HG03460 (cell line): ENCODE measurements around the gene HNRNPUL2.
A peak's percentile ranks its signal among the peaks of the same experiment; 100 is the strongest.

Source experiments
- ATAC-seq: cut with Tn5 transposase; IDR thresholded peaks from one replicate; pipeline ENCODE4 v1.9.1; 2021; ENCODE audit not compliant: unreplicated experiment

Gene HNRNPUL2

DNA sequence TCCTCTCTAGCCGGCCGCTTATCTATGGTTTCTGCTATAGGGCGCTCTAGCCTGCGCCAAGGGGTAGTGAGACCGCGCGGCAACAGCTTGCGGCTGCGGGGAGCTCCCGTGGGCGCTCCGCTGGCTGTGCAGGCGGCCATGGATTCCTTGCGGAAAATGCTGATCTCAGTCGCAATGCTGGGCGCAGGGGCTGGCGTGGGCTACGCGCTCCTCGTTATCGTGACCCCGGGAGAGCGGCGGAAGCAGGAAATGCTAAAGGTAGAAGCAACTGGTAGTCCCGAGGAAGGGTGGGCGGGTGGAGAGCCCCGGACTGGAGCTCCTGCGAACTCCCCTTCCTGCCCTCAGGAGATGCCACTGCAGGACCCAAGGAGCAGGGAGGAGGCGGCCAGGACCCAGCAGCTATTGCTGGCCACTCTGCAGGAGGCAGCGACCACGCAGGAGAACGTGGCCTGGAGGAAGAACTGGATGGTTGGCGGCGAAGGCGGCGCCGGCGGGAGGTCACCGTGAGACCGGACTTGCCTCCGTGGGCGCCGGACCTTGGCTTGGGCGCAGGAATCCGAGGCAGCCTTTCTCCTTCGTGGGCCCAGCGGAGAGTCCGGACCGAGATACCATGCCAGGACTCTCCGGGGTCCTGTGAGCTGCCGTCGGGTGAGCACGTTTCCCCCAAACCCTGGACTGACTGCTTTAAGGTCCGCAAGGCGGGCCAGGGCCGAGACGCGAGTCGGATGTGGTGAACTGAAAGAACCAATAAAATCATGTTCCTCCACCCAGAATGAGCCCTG is 55.5 kb downstream of the HNRNPUL2 start, which contains the start of the genes LBHD1 and UQCC3:
Gene LBHD1 (minus strand): TSS at position 660 of the 782 bp plus-strand sequence. CDS start 2,236 bp downstream, outside the sequence.
Gene UQCC3 (plus strand): TSS at position 66 of the 782 bp plus-strand sequence. CDS start 73 bp downstream, at position 139.
- peak; percentile 67 for ATAC-seq

DNA sequence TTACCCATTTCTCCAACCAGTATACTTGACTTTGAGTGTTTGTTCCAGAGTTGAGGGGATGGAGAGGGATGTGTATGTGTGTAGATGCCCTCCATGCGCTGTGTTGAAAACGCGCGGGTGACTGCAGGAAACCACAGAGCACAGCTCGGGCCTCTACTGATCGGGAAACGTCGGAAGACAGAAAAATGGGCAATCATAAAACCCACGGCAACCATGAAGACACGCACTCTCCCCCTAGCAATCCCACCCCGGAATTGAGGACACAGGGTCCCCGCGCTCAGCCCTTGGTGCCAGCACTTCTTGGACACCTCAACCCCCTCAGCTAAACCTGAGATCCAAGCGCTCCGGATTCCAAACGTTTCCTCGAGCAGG is 56.0 kb downstream of the HNRNPUL2 start:
- ATAC-seq = peak; percentile 4

DNA sequence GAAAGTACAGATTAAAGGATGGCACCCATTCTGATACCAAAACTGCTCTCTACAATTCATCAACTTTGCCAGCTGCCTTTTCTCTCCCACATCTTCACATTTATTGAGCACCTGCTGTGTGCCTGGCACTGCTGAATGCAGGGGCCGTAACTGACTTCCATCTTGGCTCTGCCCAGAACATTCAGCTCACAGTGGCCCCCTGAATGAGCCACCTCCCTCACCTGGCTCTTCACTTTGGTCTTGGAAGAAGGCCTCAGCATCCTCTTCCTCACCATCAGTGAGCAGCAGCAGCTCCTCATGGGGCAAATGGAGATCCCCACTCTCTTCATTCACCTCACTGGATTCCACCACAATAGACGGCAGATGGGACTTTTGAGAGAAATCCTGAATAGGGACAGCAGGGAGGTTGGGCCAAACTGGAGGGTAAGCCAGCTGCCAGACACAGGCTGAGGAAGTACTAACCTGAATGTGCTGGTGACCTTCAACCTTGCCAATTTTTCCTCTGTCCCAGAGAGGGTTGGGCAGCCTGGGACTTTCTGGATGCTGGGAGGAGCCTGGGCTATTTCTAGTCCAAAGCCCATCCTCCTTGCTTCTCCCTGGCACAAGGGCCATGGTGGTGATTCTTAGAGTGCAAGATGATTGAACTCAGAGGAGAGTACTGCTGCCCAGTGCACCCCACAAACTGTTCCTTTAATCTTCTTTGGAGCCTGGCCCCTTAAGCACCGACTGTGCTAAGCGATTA is 57.7 kb downstream of the HNRNPUL2 start:
- no peak for ATAC-seq

DNA sequence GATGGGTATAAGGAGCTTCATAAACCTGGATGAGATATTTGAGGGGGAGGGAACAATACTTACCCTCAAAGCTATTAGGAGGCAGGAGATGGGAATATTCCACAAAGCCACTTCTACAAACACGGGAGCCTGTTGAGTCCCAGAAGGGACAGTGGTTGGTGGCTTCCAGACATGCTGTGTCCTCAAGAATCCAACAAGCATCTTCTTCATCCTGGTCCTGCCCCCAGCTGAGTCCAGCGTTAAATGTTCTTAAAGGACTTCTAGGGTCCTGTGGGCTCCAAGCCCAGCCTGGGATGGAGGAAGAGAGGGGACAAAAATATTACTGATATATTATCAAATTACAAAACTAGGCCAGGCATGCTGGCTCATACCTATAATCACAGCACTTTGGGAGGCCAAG is 59.8 kb downstream of the HNRNPUL2 start:
- ATAC-seq = no peak

DNA sequence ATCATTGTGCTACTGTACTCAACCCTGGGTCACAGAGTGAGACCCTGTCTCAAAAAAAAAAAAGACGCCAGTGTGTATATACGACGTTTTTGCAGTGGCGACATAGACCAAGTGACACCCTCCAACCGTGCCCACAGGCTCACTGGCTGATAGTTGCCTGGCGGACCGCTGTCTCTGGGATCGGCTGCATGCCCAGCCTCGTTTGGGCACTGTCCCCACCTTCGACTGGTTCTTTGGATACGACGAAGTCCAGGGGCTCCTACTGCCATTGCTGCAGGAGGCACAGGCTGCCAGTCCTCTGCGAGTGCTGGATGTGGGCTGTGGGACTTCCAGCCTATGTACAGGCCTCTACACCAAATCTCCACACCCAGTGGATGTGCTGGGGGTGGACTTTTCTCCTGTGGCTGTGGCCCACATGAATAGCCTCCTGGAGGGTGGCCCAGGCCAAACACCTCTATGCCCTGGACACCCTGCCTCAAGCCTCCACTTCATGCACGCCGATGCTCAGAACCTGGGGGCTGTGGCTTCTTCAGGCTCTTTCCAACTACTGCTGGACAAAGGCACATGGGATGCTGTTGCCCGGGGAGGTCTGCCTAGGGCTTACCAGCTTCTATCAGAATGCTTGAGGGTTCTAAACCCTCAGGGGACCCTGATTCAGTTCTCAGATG is 60.9 kb downstream of the HNRNPUL2 start:
- ATAC-seq = no peak

DNA sequence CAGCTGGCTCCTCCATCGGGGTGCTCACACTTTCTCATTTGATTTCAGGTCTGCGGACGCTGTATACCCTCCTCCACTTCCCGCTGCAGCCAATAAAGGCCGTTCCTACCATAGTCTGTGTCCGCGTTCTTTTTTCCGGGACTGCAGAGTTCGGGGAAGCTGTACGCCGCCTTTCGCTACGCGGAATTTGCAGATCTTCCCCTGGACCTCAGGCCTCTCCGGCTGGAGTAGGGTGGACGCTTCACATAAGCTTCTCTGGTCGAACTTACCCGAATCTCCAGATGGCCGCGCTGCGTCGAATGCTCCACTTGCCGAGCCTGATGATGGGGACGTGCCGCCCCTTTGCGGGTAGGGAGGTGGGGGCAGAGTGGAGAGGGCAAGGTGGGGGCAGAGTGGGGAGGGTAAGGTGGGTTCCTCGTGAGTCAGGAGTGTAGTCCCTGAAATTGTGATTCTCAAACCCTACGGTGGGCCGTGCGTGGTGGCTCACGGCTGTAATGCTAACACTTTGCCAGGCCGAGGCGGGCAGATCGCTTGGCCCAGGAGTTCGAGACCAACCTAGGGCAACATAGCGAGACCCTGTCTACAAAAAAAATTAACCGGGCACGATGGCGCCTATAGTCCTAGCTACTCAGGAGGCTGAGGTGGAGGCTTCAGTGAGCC is 61.5 kb downstream of the HNRNPUL2 start:
- ATAC-seq = peak; percentile 13

DNA sequence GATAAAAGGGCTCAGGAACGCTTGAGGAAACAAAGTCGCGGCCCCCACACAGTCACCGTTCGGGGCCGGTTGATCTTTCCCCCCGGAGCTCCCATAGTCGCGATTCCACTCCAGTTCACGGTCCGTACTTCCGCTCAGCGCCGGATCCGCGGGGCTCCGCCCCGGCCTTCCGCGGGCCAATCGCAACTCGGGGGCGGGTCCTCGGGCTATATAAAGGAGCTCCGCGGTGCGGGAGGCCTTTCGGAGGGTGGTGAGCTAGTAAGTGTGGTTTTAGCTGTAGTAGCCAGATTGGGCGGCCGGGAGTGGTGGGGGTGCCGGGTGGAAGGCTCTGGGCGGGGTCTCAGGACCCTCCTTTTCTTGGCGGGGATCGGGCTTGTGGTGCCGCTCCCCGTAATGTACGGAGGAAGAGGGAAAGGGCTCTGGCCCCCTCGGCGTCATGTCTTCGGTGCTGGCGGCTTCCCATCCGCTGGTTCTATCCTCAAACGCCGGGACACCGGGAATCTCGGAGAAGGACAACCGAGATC is 62.1 kb downstream of the HNRNPUL2 start, which contains the start of the genes C11orf98 and CSKMT:
Gene C11orf98 (minus strand): TSS at position 136 of the 524 bp plus-strand sequence. CDS start 41 bp downstream, at position 95.
Gene CSKMT (plus strand): TSS at position 238 of the 524 bp plus-strand sequence. CDS start 568 bp downstream, outside the sequence.
- ATAC-seq = peak; percentile 81

DNA sequence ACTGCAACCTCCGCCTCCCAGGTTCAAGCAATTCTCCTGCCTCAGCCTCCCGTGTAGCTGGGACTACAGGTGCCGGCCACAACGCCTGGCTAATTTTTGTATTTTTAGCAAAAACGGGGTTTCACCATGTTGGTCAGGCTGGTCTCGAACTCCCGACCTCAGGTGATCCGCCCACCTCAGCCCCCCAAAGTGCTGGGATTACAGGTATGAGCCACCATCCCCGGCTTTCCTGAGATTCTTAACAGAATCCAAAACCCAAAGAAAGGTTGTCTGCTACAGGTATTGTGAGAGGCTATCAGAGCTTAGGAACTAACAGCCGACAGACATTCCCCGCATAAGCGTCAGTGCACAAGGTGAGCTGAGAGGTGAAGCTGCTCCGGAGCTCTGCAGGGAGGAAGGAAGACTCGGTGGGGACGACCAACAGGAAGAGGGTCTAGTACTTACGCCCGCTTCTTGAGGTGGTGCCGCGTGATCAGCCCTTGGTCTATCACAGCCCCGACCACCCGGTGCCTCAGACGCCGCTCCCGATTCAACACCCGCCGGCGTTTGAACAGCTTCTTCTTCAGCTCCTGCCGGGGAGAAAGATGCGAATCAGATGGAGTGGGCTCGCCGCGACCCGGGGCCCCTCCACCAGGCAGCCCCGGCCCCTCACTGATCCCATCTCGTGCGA is 62.7 kb downstream of the HNRNPUL2 start:
- ATAC-seq = peak; percentile 34
